ENCODE data around the gene BCL2.
"Not testable (repeated sequence)": the region's sequence is repeated elsewhere in the genome, so short reads cannot be mapped to it uniquely, and the experiment has no call there.

Gene BCL2

DNA sequence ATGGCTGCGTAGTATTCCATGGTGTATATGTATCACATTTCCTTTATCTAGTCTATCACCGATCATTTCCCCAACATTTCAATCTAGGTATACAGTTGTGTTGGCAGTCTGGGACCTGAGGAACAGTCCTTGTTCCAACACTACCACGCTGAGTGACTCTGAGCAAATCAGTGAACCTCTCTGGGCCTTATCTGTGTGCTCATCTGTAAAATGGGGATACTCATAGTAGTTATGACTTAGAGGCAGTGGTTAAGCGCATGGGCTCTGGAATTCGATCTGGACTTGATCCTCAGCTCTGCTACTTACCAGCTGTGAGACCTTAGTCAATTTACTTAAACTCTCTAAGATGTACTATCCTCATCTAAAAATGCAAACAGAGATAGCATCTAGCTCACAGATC, 85.1 kb downstream of the BCL2 start:
- no peak for DNase-seq (ENCODE audit: low read depth)

- DNase-seq (ENCODE audit: low read depth), result no peak
Observed at GRCh38 chr18:63233334-63233733, 86.2 kb downstream of the BCL2 start.

DNA sequence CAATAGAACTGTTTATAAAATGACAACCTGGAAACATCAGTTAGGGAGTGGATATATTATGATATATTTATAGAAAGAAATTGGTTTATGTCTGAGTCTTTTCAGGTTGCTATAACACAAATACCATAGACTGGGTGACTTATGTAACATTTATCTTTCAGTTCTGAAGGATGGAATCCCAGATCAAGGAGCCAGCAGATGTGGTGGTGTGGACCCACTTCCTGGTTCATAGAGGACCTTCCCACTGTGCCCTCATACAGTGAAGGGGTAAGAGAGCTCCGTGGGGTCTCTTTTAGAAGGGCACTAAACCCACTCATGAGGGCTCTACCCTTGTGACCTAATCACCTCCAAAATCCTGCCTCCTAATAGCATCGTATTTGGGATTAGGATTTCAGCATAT, 86.7 kb downstream of the BCL2 start:
- DNase-seq (ENCODE audit: low read depth), result no peak

- DNase-seq (ENCODE audit: low read depth), result peak; percentile 12
Observed at GRCh38 chr18:63229971-63230370, 89.6 kb downstream of the BCL2 start.

- no peak for DNase-seq (ENCODE audit: low read depth)
Observed at GRCh38 chr18:63225434-63225833, 94.1 kb downstream of the BCL2 start.

DNA sequence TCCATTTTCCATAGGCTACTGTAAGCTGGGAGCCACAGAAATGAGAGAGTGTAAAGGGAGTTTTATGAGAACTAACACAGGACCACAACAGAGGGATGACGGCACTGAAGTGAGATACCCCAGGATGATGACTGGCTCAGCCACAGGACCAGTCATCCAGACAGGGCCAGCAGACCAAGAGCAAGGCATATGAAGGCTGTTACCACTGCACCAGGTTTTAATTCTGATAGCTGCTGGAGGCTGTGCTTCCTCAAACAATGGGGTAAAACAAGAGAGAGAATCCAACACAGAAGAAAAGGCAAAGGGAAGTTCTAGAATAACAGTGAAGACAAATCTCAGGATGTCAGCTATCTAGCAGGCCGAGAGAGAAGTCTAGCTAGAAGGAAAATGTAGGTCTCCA, 94.9 kb downstream of the BCL2 start:
- no peak for DNase-seq (ENCODE audit: low read depth)

- no peak for DNase-seq (ENCODE audit: low read depth)
Observed at GRCh38 chr18:63223837-63224236, 95.7 kb downstream of the BCL2 start.

GRCh38 chr18:63220903-63221302, 98.7 kb downstream of the BCL2 start:
- DNase-seq (ENCODE audit: low read depth), result no peak

- no peak for DNase-seq (ENCODE audit: low read depth)
Observed at GRCh38 chr18:63218472-63218871, 101.1 kb downstream of the BCL2 start.

DNA sequence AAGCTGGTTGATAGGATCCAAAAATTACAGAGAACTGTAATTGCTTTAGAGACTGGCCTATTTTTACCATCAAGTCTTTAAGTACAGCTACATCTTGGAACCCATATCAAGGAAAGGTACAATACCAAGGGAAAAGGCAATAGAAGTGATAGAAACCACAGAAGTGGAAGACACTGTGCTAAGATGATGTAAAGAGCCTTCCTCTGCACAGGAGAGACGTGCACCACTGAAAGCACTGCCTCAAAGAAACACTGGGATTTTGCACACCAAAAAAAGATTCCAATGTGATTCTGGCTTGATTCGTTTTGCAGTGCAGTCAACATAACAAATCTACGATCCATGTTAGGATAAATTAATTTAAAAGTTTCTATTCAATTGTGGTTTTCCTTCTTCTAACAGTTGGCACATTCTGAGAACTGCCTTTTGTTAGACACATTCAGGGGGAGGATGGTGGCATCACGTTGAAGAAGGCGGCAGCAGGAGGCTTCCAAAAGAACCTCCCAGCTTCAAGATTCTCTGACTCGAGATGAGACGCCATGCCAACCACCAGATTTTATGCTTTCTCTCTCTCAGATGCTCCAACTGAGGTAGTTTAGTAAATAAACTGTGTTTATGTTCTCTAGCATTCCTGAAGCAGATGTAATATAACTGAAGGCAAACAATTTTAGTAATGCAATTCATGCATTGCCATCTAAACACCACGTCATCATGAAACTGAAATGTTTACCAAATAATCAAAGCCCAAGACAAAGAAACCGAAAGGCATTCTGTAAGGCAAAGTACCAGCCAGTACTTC, 102.9 kb downstream of the BCL2 start:
- no peak for DNase-seq (ENCODE audit: low read depth)

- DNase-seq (ENCODE audit: low read depth), result no peak
Observed at GRCh38 chr18:63213936-63214671, 105.5 kb downstream of the BCL2 start.

- DNase-seq (ENCODE audit: low read depth), result no peak
Observed at GRCh38 chr18:63213331-63213900, 106.2 kb downstream of the BCL2 start.

GRCh38 chr18:63210521-63210920, 109.0 kb downstream of the BCL2 start:
- DNase-seq (ENCODE audit: low read depth), result no peak

DNA sequence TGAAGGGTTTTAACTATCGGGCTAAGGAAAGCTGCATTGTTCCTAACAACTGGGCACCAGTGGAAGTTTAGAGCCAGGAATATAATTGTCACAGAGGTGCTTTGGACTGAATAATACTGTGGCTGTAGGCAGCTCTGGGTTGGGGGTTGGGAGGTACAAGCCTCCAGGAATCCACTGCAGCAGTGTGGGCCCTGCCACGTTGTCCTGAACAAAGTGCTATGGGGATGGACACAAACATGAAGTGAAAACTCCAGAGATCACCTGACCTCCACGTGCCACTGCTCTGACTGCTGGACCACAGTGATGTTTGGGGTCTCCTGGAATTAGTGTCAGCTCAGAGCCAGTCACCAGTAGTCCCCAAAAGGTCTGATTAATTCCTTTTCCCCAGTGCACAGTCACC, 110.9 kb downstream of the BCL2 start:
- no peak for DNase-seq (ENCODE audit: low read depth)

DNA sequence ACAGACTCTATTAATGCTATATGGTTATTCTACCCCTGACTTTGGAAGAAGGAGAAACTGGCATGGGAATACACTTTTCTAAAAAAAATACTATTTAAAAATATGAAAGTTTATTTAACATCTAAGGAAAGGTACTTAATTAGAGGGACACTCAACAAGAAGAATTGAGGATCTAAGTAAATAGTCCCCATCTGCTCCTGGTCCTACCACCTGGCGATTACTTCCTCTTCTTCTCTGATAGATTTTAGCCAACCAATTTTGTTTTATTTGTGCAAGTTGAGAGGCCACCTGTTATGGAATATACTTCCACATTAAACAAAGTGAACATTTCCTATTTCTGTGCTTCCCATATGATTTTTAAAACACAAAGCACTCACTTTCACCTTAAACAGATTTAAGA, 111.7 kb downstream of the BCL2 start:
- DNase-seq (ENCODE audit: low read depth), result no peak

- no peak for DNase-seq (ENCODE audit: low read depth)
Observed at GRCh38 chr18:63207143-63207790, 112.3 kb downstream of the BCL2 start.

DNA sequence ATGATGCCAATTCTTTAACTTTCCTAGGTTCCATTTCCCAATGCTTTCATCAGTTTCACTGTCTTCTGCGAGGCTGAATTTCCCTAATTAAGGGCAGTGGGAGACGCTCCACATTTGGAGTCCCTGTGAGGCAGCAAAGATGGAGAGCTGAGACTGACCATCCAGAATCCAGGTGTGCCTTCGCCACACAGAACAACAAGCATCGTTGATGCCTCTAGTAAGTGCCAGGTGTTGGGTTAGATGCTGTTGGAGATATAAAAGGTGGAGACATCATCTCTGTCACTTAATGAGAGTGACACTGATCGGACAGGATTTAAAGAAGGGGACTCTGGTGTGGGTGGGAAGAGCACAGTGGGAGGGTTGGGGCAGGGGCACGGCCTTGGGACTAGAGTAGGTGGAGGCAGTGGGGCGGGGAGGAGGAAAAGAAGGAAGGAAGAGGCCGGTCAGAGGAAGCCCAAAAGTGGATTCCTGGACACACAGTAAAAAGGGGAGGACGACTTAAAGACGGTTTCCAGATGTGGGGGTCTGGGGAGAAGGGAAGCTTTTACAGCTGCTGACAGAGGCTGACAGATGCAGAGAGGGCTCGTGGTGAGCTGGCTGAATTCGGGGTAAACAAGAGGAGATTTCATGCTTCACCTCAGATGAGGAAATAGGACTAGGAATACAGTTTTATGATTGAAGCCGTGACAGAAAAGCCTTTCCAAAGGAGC, 113.0 kb downstream of the BCL2 start:
- no peak for DNase-seq (ENCODE audit: low read depth)

GRCh38 chr18:63205791-63206252, 113.7 kb downstream of the BCL2 start:
- DNase-seq (ENCODE audit: low read depth), result no peak

GRCh38 chr18:63203497-63203896, 116.1 kb downstream of the BCL2 start:
- DNase-seq (ENCODE audit: low read depth), result no peak

DNA sequence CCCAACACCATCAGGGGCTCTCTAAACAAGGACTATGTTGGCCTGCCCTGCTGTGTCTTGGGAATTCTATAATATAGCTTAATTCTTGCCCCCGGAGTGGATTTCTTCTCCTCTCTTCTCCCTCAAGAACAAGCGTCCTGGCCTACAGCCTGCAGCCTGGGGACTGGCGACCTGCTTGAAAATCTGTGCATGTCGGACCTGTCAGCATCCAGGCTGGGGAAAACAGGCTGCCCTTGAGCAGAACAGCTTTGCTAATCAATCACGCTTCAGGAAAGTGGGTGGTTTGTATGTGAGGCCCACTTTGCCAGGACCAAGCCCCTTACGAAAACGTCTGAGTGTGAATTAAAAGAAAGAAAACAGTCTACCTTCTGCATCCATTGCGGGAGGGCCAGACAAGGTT, 116.7 kb downstream of the BCL2 start:
- DNase-seq (ENCODE audit: low read depth), result no peak

GRCh38 chr18:63201456-63201855, 118.1 kb downstream of the BCL2 start:
- not testable (repeated sequence) for DNase-seq (ENCODE audit: low read depth)

- DNase-seq (ENCODE audit: low read depth), result no peak
Observed at GRCh38 chr18:63199743-63200241, 119.8 kb downstream of the BCL2 start.

Measured in iris pigment epithelial cell (primary cell).